HCT116 (cell line): ENCODE data around the gene TPM2. TPM values are rescaled to one million over a fixed set of nuclear protein-coding genes. Genes with fewer than 3 reads are reported as not detected.

Source experiments
- ATAC-seq: fragments of 200-7000 bp; cut with Tn5 transposase; 2 replicates; pipeline ENCODE4 v1.9.1; 2020; ENCODE audit warnings: mild to moderate bottlenecking, moderate library complexity
- Bru-seq: library from RNA; stranded (reverse); fragments of 400-500 nt; gene quantifications from one replicate; lab custom pipeline; 2021; lab: Mats Ljungman, UMichigan
- BruChase-seq, 2 experiments: library from RNA; stranded (reverse); fragments of 400-500 nt; gene quantifications; one replicate each; lab custom pipeline; 2021; lab: Mats Ljungman, UMichigan
- BruUV-seq: library from RNA; stranded (reverse); fragments of 400-500 nt; replicated peaks from 2 replicates; lab custom pipeline; 2021; lab: Mats Ljungman, UMichigan
- CTCF ChIA-PET: fragments of 300-600 bp; sonication (Branson Sonifier 250); formaldehyde crosslinking; loops from one replicate; lab custom pipeline; 2021; ENCODE audit warnings: antibody characterized with exemption; lab: Charles Lee
- POLR2A ChIA-PET: fragments of 300-600, 350-600 bp; sonication (Branson Sonifier 250); formaldehyde crosslinking; loops from one replicate; lab custom pipeline; 2021; ENCODE audit warnings: antibody characterized with exemption; lab: Charles Lee
- RAD21 ChIA-PET, 2 experiments: fragments of 300-600 bp; sonication (Branson Sonifier 250); formaldehyde crosslinking; loops; one replicate each; lab custom pipeline; 2023; ENCODE audit warnings: low total read pairs in 2 of 2; ENCODE audit not compliant: uncharacterized antibody in 2 of 2, unreplicated experiment in 2 of 2, low non-redundant PET in 1 of 2; lab: Charles Lee
- DNase-seq: peaks from one replicate; pipeline ENCODE4 v3.0.0-alpha.2; 2010; ENCODE audit warnings: low read depth, low spot score
- H2AFZ ChIP-seq: fragments of 200-600 bp; shearing (Covaris generic), sonication (generic); 2 replicates; pipeline ENCODE4 v1.6.1; 2017; ENCODE audit warnings: low read depth, mixed run types, mixed read lengths, antibody characterized with exemption, low read length; ENCODE audit not compliant: poor library complexity, severe bottlenecking
- H3K27ac ChIP-seq: 2 replicates; pipeline ENCODE4 v1.5.1; 2012; ENCODE audit warnings: low read depth, low read length
- H3K27me3 ChIP-seq: fragments of 200-600 bp; sonication (generic); 2 replicates; pipeline ENCODE4 v1.6.1; 2016; ENCODE audit warnings: mixed run types, low read length, mixed read lengths; ENCODE audit not compliant: insufficient read depth
- H3K36me3 ChIP-seq, 2 experiments: fragments of 200-500 bp in 1 of 2; fragments of 200-600 bp in 1 of 2; sonication (Bioruptor generic) in 1 of 2; sonication (generic) in 1 of 2; 2 replicates each; pipeline versions ENCODE4 v1.5.1 to v1.6.1; 2014 to 2016; ENCODE audit warnings: low read length in 2 of 2, inconsistent platforms in 1 of 2, mixed read lengths in 1 of 2, mixed run types in 1 of 2; ENCODE audit not compliant: insufficient read depth in 2 of 2, control insufficient read depth in 1 of 2
- H3K4me1 ChIP-seq, 2 experiments: fragments of 200-600 bp in 1 of 2; sonication (generic) in 1 of 2; 2 replicates each; pipeline versions ENCODE4 v1.5.1 to v1.6.1; 2012 to 2017; ENCODE audit warnings: low read length in 2 of 2, inconsistent platforms in 1 of 2, mild to moderate bottlenecking in 1 of 2, mixed read lengths in 1 of 2, mixed run types in 1 of 2, moderate library complexity in 1 of 2; ENCODE audit not compliant: insufficient read depth in 2 of 2, control insufficient read depth in 1 of 2
- H3K4me2 ChIP-seq: fragments of 200-600 bp; sonication (generic); 2 replicates; pipeline ENCODE4 v1.6.1; 2017; ENCODE audit warnings: mixed run types, low read length, mixed read lengths
- H3K4me3 ChIP-seq, 2 experiments: fragments of 200-600 bp in 1 of 2; sonication (generic) in 1 of 2; replicated peaks in 1 of 2; 2 replicates each; pipeline ENCODE4 v1.5.1; 2011 to 2016; ENCODE audit warnings: low read length in 2 of 2, control low read depth in 1 of 2, low read depth in 1 of 2, mild to moderate bottlenecking in 1 of 2, mixed read lengths in 1 of 2, mixed run types in 1 of 2
- H3K79me2 ChIP-seq: fragments of 200-600 bp; sonication (generic); 2 replicates; pipeline ENCODE4 v1.6.1; 2017; ENCODE audit warnings: mild to moderate bottlenecking, mixed run types, low read length, moderate library complexity, mixed read lengths; ENCODE audit not compliant: insufficient read depth
- H3K9ac ChIP-seq: fragments of 200-600 bp; sonication (generic); 2 replicates; pipeline ENCODE4 v1.6.1; 2016; ENCODE audit warnings: low read length, mixed read lengths
- H3K9me2 ChIP-seq: fragments of 200-600 bp; sonication (generic), shearing (Covaris generic); 2 replicates; pipeline ENCODE4 v1.6.1; 2017; ENCODE audit warnings: mixed run types, mild to moderate bottlenecking, moderate library complexity; ENCODE audit not compliant: insufficient read depth
- H3K9me3 ChIP-seq, 2 experiments: fragments of 200-500 bp in 1 of 2; fragments of 200-600 bp in 1 of 2; sonication (Bioruptor generic) in 1 of 2; sonication (generic) in 1 of 2; 2 replicates each; pipeline ENCODE4 v1.6.1; 2014 to 2017; ENCODE audit warnings: low read length in 2 of 2, mixed read lengths in 2 of 2, inconsistent platforms in 1 of 2, low read depth in 1 of 2, mild to moderate bottlenecking in 1 of 2, mixed run types in 1 of 2, moderate library complexity in 1 of 2; ENCODE audit not compliant: control insufficient read depth in 1 of 2, insufficient read depth in 1 of 2
- H4K20me1 ChIP-seq: fragments of 200-600 bp; sonication (generic), shearing (Covaris generic); 2 replicates; pipeline ENCODE4 v1.6.1; 2017; ENCODE audit warnings: mixed run types, mild to moderate bottlenecking, moderate library complexity; ENCODE audit not compliant: insufficient read depth
- ATF3 ChIP-seq: IDR thresholded peaks from 2 replicates; pipeline ENCODE4 v1.6.1; 2012
- CEBPB ChIP-seq: IDR thresholded peaks from 2 replicates; pipeline ENCODE4 v1.6.1; 2012; ENCODE audit warnings: low read depth
- CTCF ChIP-seq, 3 experiments: fragments of 200-600 bp in 1 of 3; sonication (generic) in 1 of 3; IDR thresholded peaks in 2 of 3; conservative IDR thresholded peaks in 1 of 3; 2 replicates each; pipeline ENCODE4 v1.5.1; 2012 to 2017; ENCODE audit warnings: low read depth in 2 of 3, low read length in 2 of 3, antibody characterized with exemption in 1 of 3, borderline replicate concordance in 1 of 3, control low read depth in 1 of 3, mild to moderate bottlenecking in 1 of 3, mixed read lengths in 1 of 3, mixed run types in 1 of 3, moderate library complexity in 1 of 3; ENCODE audit not compliant: insufficient read depth in 1 of 3
- ELF1 ChIP-seq: IDR thresholded peaks from 2 replicates; pipeline ENCODE4 v1.6.1; 2012; ENCODE audit warnings: low read depth, borderline replicate concordance
- EZH2 ChIP-seq: fragments of 200-600 bp; sonication (generic); IDR thresholded peaks from 2 replicates; pipeline ENCODE4 v1.6.1; 2017; ENCODE audit warnings: antibody characterized with exemption, mixed run types
- EZH2phosphoT487 ChIP-seq: fragments of 200-600 bp; IDR thresholded peaks from 2 replicates; pipeline ENCODE4 v1.6.1; 2018; ENCODE audit warnings: antibody characterized with exemption, borderline replicate concordance
- FOSL1 ChIP-seq: IDR thresholded peaks from 2 replicates; pipeline ENCODE4 v1.6.1; 2012; ENCODE audit warnings: low read depth
- JUND ChIP-seq: IDR thresholded peaks from 2 replicates; pipeline ENCODE4 v1.6.1; 2012
- POLR2A ChIP-seq: IDR thresholded peaks from 2 replicates; pipeline ENCODE4 v1.7.0; 2011; ENCODE audit warnings: borderline replicate concordance; ENCODE audit not compliant: insufficient read depth, insufficient read length; ENCODE audit errors: extremely low read depth
- POLR2AphosphoS5 ChIP-seq: IDR thresholded peaks from 2 replicates; pipeline ENCODE4 v1.6.1; 2011; ENCODE audit warnings: mild to moderate bottlenecking, low read depth, low read length, moderate library complexity
- REST ChIP-seq: IDR thresholded peaks from 2 replicates; pipeline ENCODE4 v1.6.1; 2012; ENCODE audit warnings: low read depth
- SP1 ChIP-seq: IDR thresholded peaks from 2 replicates; pipeline ENCODE4 v1.6.1; 2012; ENCODE audit warnings: low read depth
- TCF7L2 ChIP-seq: IDR thresholded peaks from 2 replicates; pipeline ENCODE4 v1.7.0; 2011; ENCODE audit warnings: borderline replicate concordance, inconsistent platforms; ENCODE audit not compliant: insufficient read depth, insufficient read length; ENCODE audit errors: extremely low read depth
- ZBTB33 ChIP-seq: IDR thresholded peaks from 2 replicates; pipeline ENCODE4 v1.6.1; 2011; ENCODE audit warnings: mild to moderate bottlenecking, low read length, moderate library complexity; ENCODE audit not compliant: insufficient replicate concordance; ENCODE audit errors: extremely low read depth
- ZFX ChIP-seq: fragments of 450-650 bp; IDR thresholded peaks from 2 replicates; pipeline ENCODE4 v1.6.1; 2017
- intact Hi-C: fragments of 100-400 bp; cut with micrococcal nuclease; formaldehyde crosslinking; loops from 2 replicates; pipeline ENCODE4 v1.10.0; 2022
- long read RNA-seq: library from polyadenylated mRNA; unstranded; transcript quantifications from one replicate; pipeline ENCODE4 v2.0.0, GENCODE V29; 2021; ENCODE audit not compliant: unreplicated experiment
- polyA plus RNA-seq: library from polyadenylated mRNA; unstranded; fragments of >200 nt; gene quantifications from 2 replicates; pipeline ENCODE4 v1.2.1, GENCODE V29; 2012; ENCODE audit warnings: missing spikeins
- total RNA-seq: library from RNA; stranded (reverse); gene quantifications from one replicate; pipeline ENCODE4 v1.2.1, GENCODE V29; 2021; ENCODE audit not compliant: unreplicated experiment

Gene TPM2
- total RNA-seq: 278 TPM
- polyA plus RNA-seq: 321 and 354 TPM in 2 replicates
- percentile 91 among the genes with signal in this experiment for Bru-seq, nascent RNA
- percentile 93 among the genes with signal in this experiment for BruChase-seq, experiment 1, labeled RNA remaining after a 6-hour chase
- BruChase-seq, experiment 2, labeled RNA remaining after a 2-hour chase: percentile 92 among the genes with signal in this experiment
- long read RNA-seq, transcript TPM2-203 (9 exons, 1,183 nt): major isoform, 124 of 214 reads
- long read RNA-seq, transcript TPM2-201 (9 exons, 1,018 nt): minor isoform, 31 of 214 reads
- long read RNA-seq, partial matches to known transcripts: 23 of 214 reads
- long read RNA-seq, other reads (novel, unspliced or antisense): 35 of 214 reads

GRCh38 chr9:35689542-35690293 lies at the start of gene TPM2:
TPM2 (minus strand) TSS chr9:35689925; CDS start chr9:35689817, 108 bp downstream.
- Histone ChIP-seq H3K4me1 (peaks cover 18 to 30% of the 10 kb centered on the region in 2 experiments), H3K36me3 (peaks cover 24 to 34% of the 10 kb centered on the region in 2 experiments; a peak in 3 of 4 replicates), H3K9ac (peak within 1 kb of the TSS; percentile 96), H4K20me1 (no peaks in the 10 kb centered on the region), H3K9me3 (no peaks in the 10 kb centered on the region), H3K4me3 (peak within 1 kb of the TSS; percentile 83 to 90), H3K9me2 (no peaks in the 10 kb centered on the region), H2AFZ (no peak within 1 kb of the TSS), H3K79me2 (peaks cover 45% of the 10 kb centered on the region), H3K27ac (peak within 1 kb of the TSS; percentile 97), H3K4me2 (peak within 1 kb of the TSS; percentile 90), H3K27me3 (no peaks in the 10 kb centered on the region)
- ChIA-PET CTCF (interaction anchor here (0.9 to 1.4 kb wide), 3 partner anchors 11 to 987 kb away, joined by 3 to 8 read pairs (median 3); partner anchors contain the start of genes CCDC107 and RMRP), POLR2A (interaction anchor here (1.0 to 4.2 kb wide), 3 partner anchors 10 to 617 kb away, joined by 3 to 16 read pairs (median 15); partner anchors contain the start of genes ARHGEF39 and VCP), RAD21 (interaction anchor here in 1 of 2 experiments (0.6 kb wide), 1 partner anchor 86 kb away, joined by 3 read pairs; no protein-coding TSS in a partner anchor)
- intact Hi-C loops: loop anchor here (2.0 to 5.0 kb wide), 2 partner anchors 33 to 38 kb away; no protein-coding TSS in a partner anchor
- ATAC-seq: peak; percentile 72
- TF ChIP-seq ZFX: peak; percentile 94
- no peak for TF ChIP-seq ELF1
- no peak for TF ChIP-seq CEBPB
- TF ChIP-seq JUND: no peak
- peak; percentile 76 for TF ChIP-seq POLR2A
- no peak for TF ChIP-seq SP1
- no peak for TF ChIP-seq REST
- no peak for TF ChIP-seq EZH2
- no peak for TF ChIP-seq EZH2phosphoT487
- peak; percentile 87 for TF ChIP-seq POLR2AphosphoS5
- TF ChIP-seq TCF7L2: no peak
- TF ChIP-seq ATF3: no peak
- no peak for TF ChIP-seq FOSL1
- no peak for TF ChIP-seq ZBTB33
- TF ChIP-seq CTCF (IDR thresholded peaks at IDR 0.05 in 2 of 3, conservative IDR thresholded peaks at IDR 0.05 in 1 of 3; ENCODE audit: borderline replicate concordance in 1 of 3, insufficient read depth in 1 of 3, low read depth in 2 of 3, low read length in 2 of 3): no peak
- BruUV-seq: TSS peak; percentile 53
- peak; percentile 33 for DNase-seq
